HepG2 (cell line): ENCODE data around the gene PTGES. TPM values are rescaled to one million over a fixed set of nuclear protein-coding genes. Genes with fewer than 3 reads are reported as not detected.

Experiments
- ATAC-seq: fragments of 200-7000 bp; cut with Tn5 transposase; 3 replicates; pipeline ENCODE4 v1.9.1; 2020; ENCODE audit warnings: mild to moderate bottlenecking, moderate library complexity
- BruUV-seq: library from RNA; stranded (reverse); fragments of 400-500 nt; replicated peaks from 2 replicates; lab custom pipeline; 2021; lab: Mats Ljungman, UMichigan
- CTCF ChIA-PET: fragments of 300-600 bp; formaldehyde crosslinking; extraction: SDS; loops from one replicate; lab custom pipeline; 2021; ENCODE audit warnings: low total read pairs, inconsistent platforms, low intra/inter-chr PET ratio; lab: Yijun Ruan, JAX
- POLR2A ChIA-PET: fragments of 350-600 bp; sonication (Branson Sonifier 250); formaldehyde crosslinking; loops from one replicate; lab custom pipeline; 2020; ENCODE audit warnings: antibody characterized with exemption, inconsistent platforms; lab: Yijun Ruan, JAX
- DNase-seq: peaks from one replicate; pipeline ENCODE4 v3.0.0-alpha.2; 2015; ENCODE audit warnings: low spot score
- FAIRE-seq: peaks from 3 replicates; lab custom pipeline; 2011; peaks lifted over from hg19 to GRCh38; lab: Jason Lieb, UNC
- H2AFZ ChIP-seq: one replicate; pipeline ENCODE4 v1.6.1; 2011; ENCODE audit warnings: low read length, inconsistent platforms
- H3K27ac ChIP-seq: fragments of 300-600 bp; 3 replicates; pipeline ENCODE4 v1.8.0; 2011; ENCODE audit warnings: mixed run types, mild to moderate bottlenecking, mixed read lengths, low read length, inconsistent platforms; ENCODE audit not compliant: insufficient read depth; ENCODE audit errors: extremely low read length
- H3K27me3 ChIP-seq, 2 experiments: fragments of 200-600 bp in 1 of 2; 2 replicates in 1 of 2; 3 replicates in 1 of 2; pipeline versions ENCODE4 v1.6.0 to v1.8.0; 2011; ENCODE audit warnings: low read length in 2 of 2, mild to moderate bottlenecking in 2 of 2, moderate library complexity in 2 of 2, inconsistent platforms in 1 of 2; ENCODE audit not compliant: insufficient read depth in 2 of 2, control insufficient read depth in 1 of 2
- H3K36me3 ChIP-seq, 2 experiments: fragments of 200-600 bp in 1 of 2; replicated peaks in 1 of 2; 2 replicates in 1 of 2; 3 replicates in 1 of 2; pipeline versions ENCODE4 v1.5.1 to v1.8.0; 2011; ENCODE audit warnings: low read length in 2 of 2, inconsistent platforms in 1 of 2; ENCODE audit not compliant: insufficient read depth in 2 of 2, control insufficient read depth in 1 of 2
- H3K4me1 ChIP-seq: 2 replicates; pipeline ENCODE4 v1.5.1; 2012; ENCODE audit warnings: low read length, inconsistent platforms; ENCODE audit not compliant: insufficient read depth
- H3K4me2 ChIP-seq: 2 replicates; pipeline ENCODE4 v1.6.0; 2011; ENCODE audit warnings: low read depth, low read length, inconsistent platforms
- H3K4me3 ChIP-seq, 3 experiments: fragments of 200-600 bp in 1 of 3; sonication (generic), shearing (Covaris generic) in 1 of 3; replicated peaks in 1 of 3; 2 replicates each; pipeline ENCODE4 v1.5.1; 2011 to 2016; ENCODE audit warnings: low read length in 3 of 3, inconsistent platforms in 2 of 3, low read depth in 2 of 3, mild to moderate bottlenecking in 2 of 3, control low read depth in 1 of 3, mixed read lengths in 1 of 3; ENCODE audit not compliant: insufficient read depth in 1 of 3
- H3K79me2 ChIP-seq: one replicate; pipeline ENCODE4 v1.6.1; 2011; ENCODE audit warnings: low read length, inconsistent platforms; ENCODE audit not compliant: insufficient read depth
- H3K9ac ChIP-seq: 2 replicates; pipeline ENCODE4 v1.6.0; 2011; ENCODE audit warnings: mild to moderate bottlenecking, low read depth, low read length, inconsistent platforms; ENCODE audit not compliant: insufficient read depth
- H3K9me3 ChIP-seq: 2 replicates; pipeline ENCODE4 v1.5.1; 2012; ENCODE audit warnings: mild to moderate bottlenecking, low read length
- H4K20me1 ChIP-seq: 2 replicates; pipeline ENCODE4 v1.6.0; 2011; ENCODE audit warnings: inconsistent platforms, mild to moderate bottlenecking, low read length, moderate library complexity; ENCODE audit not compliant: insufficient read depth
- CHD2 ChIP-seq: IDR thresholded peaks from 2 replicates; pipeline ENCODE4 v1.6.1; 2011; ENCODE audit warnings: low read depth, low read length, improper control_type of control experiment
- GTF2F1 ChIP-seq: fragments of 150-350 bp; IDR thresholded peaks from 2 replicates; pipeline ENCODE4 v1.6.1; 2014; ENCODE audit warnings: low read length
- MBD4 ChIP-seq: IDR thresholded peaks from 2 replicates; pipeline ENCODE4 v1.6.1; 2012; ENCODE audit warnings: low read length, inconsistent platforms, borderline replicate concordance
- MIXL1 ChIP-seq: IDR thresholded peaks from 2 replicates; pipeline ENCODE4 v1.6.1; 2016
- ZBTB21 ChIP-seq: sonication (generic); formaldehyde crosslinking; IDR thresholded peaks from 2 replicates; pipeline ENCODE4 v1.4.0; 2020; ENCODE audit warnings: missing genetic modification reagents
- ZBTB37 ChIP-seq: sonication (generic); formaldehyde crosslinking; IDR thresholded peaks from 2 replicates; pipeline ENCODE4 v1.4.0; 2020; ENCODE audit warnings: mild to moderate bottlenecking, missing genetic modification reagents
- ZFP37 ChIP-seq: sonication (generic); formaldehyde crosslinking; IDR thresholded peaks from 2 replicates; pipeline ENCODE4 v1.4.0; 2020; ENCODE audit warnings: missing genetic modification reagents, borderline replicate concordance
- ZNF430 ChIP-seq: sonication (generic); formaldehyde crosslinking; IDR thresholded peaks from 2 replicates; pipeline ENCODE4 v1.9.0; 2021; ENCODE audit warnings: mild to moderate bottlenecking, missing genetic modification reagents
- ZNF468 ChIP-seq: sonication (generic); formaldehyde crosslinking; IDR thresholded peaks from 2 replicates; pipeline ENCODE4 v1.8.0; 2022; ENCODE audit warnings: mild to moderate bottlenecking, moderate library complexity, missing genetic modification reagents
- ZNF644 ChIP-seq: IDR thresholded peaks from 2 replicates; pipeline ENCODE4 v1.6.1; 2016; ENCODE audit warnings: low read depth
- ZNF75D ChIP-seq: sonication (generic); formaldehyde crosslinking; IDR thresholded peaks from 2 replicates; pipeline ENCODE4 v1.8.1; 2023; ENCODE audit warnings: missing genetic modification reagents, mild to moderate bottlenecking, borderline replicate concordance
- ZNF772 ChIP-seq: sonication (generic); formaldehyde crosslinking; IDR thresholded peaks from 2 replicates; pipeline ENCODE4 v1.5.0; 2020; ENCODE audit warnings: mild to moderate bottlenecking, missing genetic modification reagents
- ZNF773 ChIP-seq: sonication (generic); formaldehyde crosslinking; IDR thresholded peaks from 2 replicates; pipeline ENCODE4 v1.4.0; 2020; ENCODE audit warnings: missing genetic modification reagents, borderline replicate concordance
- WGBS: methylation state at CpG from one replicate; pipeline ENCODE4 v1.1.6; 2017; ENCODE audit warnings: low lambda C conversion rate; 5-methylcytosine and 5-hydroxymethylcytosine counted together
- in situ Hi-C: cut with HindIII; loops from 2 replicates; pipeline ENCODE4 v1.10.0; 2017; ENCODE audit warnings: low pct_unique_long_range_greater_than_20kb; ENCODE audit not compliant: extremely low pct_ligation_motif_present
- intact Hi-C: fragments of 100-400 bp; cut with micrococcal nuclease; formaldehyde crosslinking; loops from one replicate; pipeline ENCODE4 v1.10.0; 2022; ENCODE audit not compliant: unreplicated experiment
- polyA plus RNA-seq, 8 experiments: library from polyadenylated mRNA; depleted of rRNA in 3 of 8; stranded (reverse) in 7 of 8; unstranded in 1 of 8; fragments of >200 nt; fragmentation: Illumina TruSeq in 4 of 8; extraction: Trizol in 4 of 8; gene quantifications; 2 replicates each; pipeline versions ENCODE4 v1.2.1 to v1.2.3, GENCODE V29; 2011 to 2016; ENCODE audit warnings: low read depth in 4 of 8, missing spikeins in 1 of 8, mixed read lengths in 1 of 8; ENCODE audit not compliant: insufficient read depth in 1 of 8
- total RNA-seq, 5 experiments: library from RNA; depleted of rRNA; stranded (reverse); fragments of >200 nt; fragmentation: Illumina TruSeq; extraction: Trizol; gene quantifications; 2 replicates each; pipeline ENCODE4 v1.2.3, GENCODE V29; 2016; ENCODE audit warnings: low read depth in 1 of 5

The PTGES gene
- total and polyA plus RNA-seq, 2 of the 13 experiments (the other 11 are each of a cell fraction or from before 2014, with no cell fraction given) = 0.07 TPM; not detected in 1

- in situ Hi-C loops (no loop called here), intact Hi-C loops (no loop called here)
- Histone ChIP-seq H4K20me1 (no peaks in the 10 kb centered on the region), H3K36me3 (no peaks in the 10 kb centered on the region), H3K4me1 (0 out of 2 replicates have a peak, but pooled peaks cover 3% of the 10 kb centered on the region), H3K4me2 (no peak overlapping the region), H3K27me3 (peaks cover 8 to 44% of the 10 kb centered on the region in 2 experiments; a peak in 3 of 5 replicates), H3K9me3 (no peaks in the 10 kb centered on the region), H3K79me2 (no peaks in the 10 kb centered on the region), H2AFZ (no peak overlapping the region), H3K27ac (no peak overlapping the region), H3K9ac (no peak overlapping the region), H3K4me3 (no peak overlapping the region)
- CTCF ChIA-PET = no interaction called here
- no peak for TF ChIP-seq ZNF468 (CRISPR knock-in tag)
- TF ChIP-seq CHD2 = no peak
- no peak for TF ChIP-seq ZNF773
- no peak for ATAC-seq
- POLR2A ChIA-PET = no interaction called here
- BruUV-seq = no TSS peak
- FAIRE-seq = no peak
- 28% methylated on average over 20 of the region's 23 CpGs for WGBS
- DNase-seq = no peak
These were observed 19.8 kb downstream of the PTGES start for GRCh38 chr9:129732946-129733631.

GRCh38 chr9:129732100-129732499 lies 20.7 kb downstream of the PTGES start:
- no peak for FAIRE-seq
- BruUV-seq = no TSS peak
- Histone ChIP-seq H3K79me2 (no peaks in the 10 kb centered on the region), H3K4me3 (no peak overlapping the region), H3K9ac (no peak overlapping the region), H3K9me3 (no peaks in the 10 kb centered on the region), H3K27me3 (peaks cover 7 to 39% of the 10 kb centered on the region in 2 experiments; a peak in 3 of 5 replicates), H3K4me2 (no peak overlapping the region), H3K36me3 (no peaks in the 10 kb centered on the region), H2AFZ (no peak overlapping the region), H3K27ac (no peak overlapping the region), H3K4me1 (no peaks in the 10 kb centered on the region), H4K20me1 (no peaks in the 10 kb centered on the region)
- 18% methylated on average over 10 of the region's 10 CpGs for WGBS
- ChIA-PET POLR2A (no interaction called here), CTCF (no interaction called here)
- in situ Hi-C loops (no loop called here), intact Hi-C loops (no loop called here)
- TF ChIP-seq MIXL1 (CRISPR knock-in tag) (no peak), GTF2F1 (no peak), ZNF644 (CRISPR knock-in tag) (no peak), MBD4 (no peak), ZNF430 (CRISPR knock-in tag) (no peak), ZFP37 (CRISPR knock-in tag) (no peak), ZNF772 (CRISPR knock-in tag) (no peak), ZBTB37 (CRISPR knock-in tag) (no peak), ZNF75D (CRISPR knock-in tag) (no peak), ZBTB21 (CRISPR knock-in tag) (no peak)
- no peak for DNase-seq
- no peak for ATAC-seq
